Measurements from ENCODE around the gene POLR1E. TPM values are rescaled to one million over a fixed set of nuclear protein-coding genes. Genes with fewer than 3 reads are reported as not detected.
"Not testable (repeated sequence)": the region's sequence is repeated elsewhere in the genome, so short reads cannot be mapped to it uniquely, and the experiment has no call there.

Gene POLR1E
- total and polyA plus RNA-seq, 8 donors = 5.5 to 26.4 (median 18.6) TPM

- Histone ChIP-seq H3K4me3 (no peak overlapping the region), H3K36me3 (peaks cover 14 to 56% (median 44%) of the 10 kb centered on the region in 4 donors), H3K27ac (no peak overlapping the region), H3K27me3 (no peaks in the 10 kb centered on the region), H3K9me3 (no peaks in the 10 kb centered on the region), H3K4me1 (no peaks in the 10 kb centered on the region)
- WGBS, 5 donors = 83 to 90% (median 88%) methylated on average over 5 to 7 of the region's 7 CpGs
- DNase-seq = no peak
- intact Hi-C loops (cut with DNase I; ENCODE audit: low total_unique reads) = no loop called here
- TF ChIP-seq POLR2AphosphoS5 (IDR thresholded peaks at IDR 0.05) (no peak), POLR2A (IDR thresholded peaks at IDR 0.05) (no peak), CTCF (IDR thresholded peaks at IDR 0.05) (no peak), EP300 (IDR thresholded peaks at IDR 0.05) (no peak)
These were observed 23.8 kb downstream of the POLR1E start for GRCh38 chr9:37509536-37509935.

GRCh38 chr9:37510053-37510452, 24.3 kb downstream of the POLR1E start:
- intact Hi-C loops (cut with DNase I; ENCODE audit: low total_unique reads); H3K9me3 ChIP-seq; H3K27me3 ChIP-seq; H3K4me1 ChIP-seq; DNase-seq; H3K27ac ChIP-seq; H3K4me3 ChIP-seq: not testable (repeated sequence)
- WGBS, 5 donors = 78 to 93% (median 88%) methylated on average over 5 of the region's 5 CpGs
- peaks cover 10 to 56% (median 41%) of the 10 kb centered on the region in 4 donors for H3K36me3 ChIP-seq

- H3K9me3 ChIP-seq = no peaks in the 10 kb centered on the region
- H3K36me3 ChIP-seq = peaks cover 10 to 65% (median 43%) of the 10 kb centered on the region in 4 donors
- no peak for DNase-seq
- WGBS, 5 donors = 80 to 86% (median 85%) methylated on average over 13 to 15 of the region's 15 CpGs
- no peak overlapping the region for H3K4me3 ChIP-seq
- TF ChIP-seq EP300 (IDR thresholded peaks at IDR 0.05) (no peak), POLR2AphosphoS5 (IDR thresholded peaks at IDR 0.05) (no peak), CTCF (IDR thresholded peaks at IDR 0.05) (no peak), POLR2A (IDR thresholded peaks at IDR 0.05) (no peak)
- no peaks in the 10 kb centered on the region for H3K27me3 ChIP-seq
- intact Hi-C loops (cut with DNase I; ENCODE audit: low total_unique reads) = no loop called here
- no peaks in the 10 kb centered on the region for H3K4me1 ChIP-seq
- H3K27ac ChIP-seq = no peak overlapping the region
These were observed 25.6 kb downstream of the POLR1E start for GRCh38 chr9:37511016-37512010.

- Histone ChIP-seq H3K27ac (no peak overlapping the region), H3K4me3 (no peak overlapping the region), H3K9me3 (no peaks in the 10 kb centered on the region), H3K4me1 (no peaks in the 10 kb centered on the region), H3K27me3 (no peaks in the 10 kb centered on the region), H3K36me3 (peaks cover 10 to 66% (median 39%) of the 10 kb centered on the region in 4 donors)
- WGBS, 5 donors = 70 to 83% (median 78%) methylated on average over 10 to 12 of the region's 12 CpGs
- TF ChIP-seq POLR2AphosphoS5 (IDR thresholded peaks at IDR 0.05) (no peak), CTCF (IDR thresholded peaks at IDR 0.05) (no peak), EP300 (IDR thresholded peaks at IDR 0.05) (no peak), POLR2A (IDR thresholded peaks at IDR 0.05) (no peak)
- intact Hi-C loops (cut with DNase I; ENCODE audit: low total_unique reads) = no loop called here
- no peak for DNase-seq
These were observed 26.7 kb downstream of the POLR1E start for GRCh38 chr9:37512437-37512836.

- H3K9me3 ChIP-seq; DNase-seq; H3K27me3 ChIP-seq; H3K4me1 ChIP-seq; intact Hi-C loops (cut with DNase I; ENCODE audit: low total_unique reads); H3K27ac ChIP-seq; H3K4me3 ChIP-seq: not testable (repeated sequence)
- WGBS, 5 donors = 93 to 100% (median 98%) methylated on average over 10 of the region's 10 CpGs
- peaks cover 0 to 71% (median 38%) of the 10 kb centered on the region in 4 donors for H3K36me3 ChIP-seq
These were observed 28.7 kb downstream of the POLR1E start for GRCh38 chr9:37514415-37514814.

Data from stomach (tissue), 9 donors.